Lower leg skin (tissue), 4 donors: Measurements from ENCODE around the gene LYPD3. TPM values are rescaled to one million over a fixed set of nuclear protein-coding genes. Genes with fewer than 3 reads are reported as not detected.
A peak's percentile ranks its signal among the peaks of the same experiment; 100 is the strongest.

Source experiments
- DNase-seq, 2 donors: peaks; one replicate each; pipeline ENCODE4 v3.0.0-alpha.2; 2019; ENCODE audit warnings: low spot score in 2 of 2
- H3K4me3 ChIP-seq: fragments of 200-600 bp; sonication (generic); 2 replicates; pipeline ENCODE4 v1.5.1; 2017; ENCODE audit warnings: mild to moderate bottlenecking, low read depth; ENCODE audit not compliant: poor library complexity, severe bottlenecking
- CTCF ChIP-seq, 3 donors: fragments of 450-650 bp; IDR thresholded peaks; one replicate each; pipeline ENCODE4 v1.5.1; 2016; ENCODE audit warnings: antibody characterized with exemption in 3 of 3, mild to moderate bottlenecking in 3 of 3, moderate library complexity in 2 of 3
- POLR2A ChIP-seq, 2 donors: fragments of 450-650 bp; IDR thresholded peaks; one replicate each; pipeline ENCODE4 v1.6.1; 2016 to 2017; ENCODE audit warnings: antibody characterized with exemption in 2 of 2, mild to moderate bottlenecking in 1 of 2, moderate library complexity in 1 of 2
- WGBS, 2 donors: methylation state at CpG; one replicate each; pipeline ENCODE4 v1.1.5; 2018; 5-methylcytosine and 5-hydroxymethylcytosine counted together
- intact Hi-C: fragments of 100-400 bp; cut with DNase I; formaldehyde crosslinking; loops from one replicate; pipeline ENCODE4 v1.15.0; 2023; ENCODE audit warnings: low total_unique reads
- total RNA-seq, 4 donors: library from RNA; depleted of rRNA; stranded (reverse); fragments of >200 nt; gene quantifications; one replicate each; pipeline ENCODE4 v1.1.0, GENCODE V29; 2016

LYPD3 gene
- total RNA-seq, 4 donors from 2014 or later: 344 to 549 (median 466) TPM

DNA sequence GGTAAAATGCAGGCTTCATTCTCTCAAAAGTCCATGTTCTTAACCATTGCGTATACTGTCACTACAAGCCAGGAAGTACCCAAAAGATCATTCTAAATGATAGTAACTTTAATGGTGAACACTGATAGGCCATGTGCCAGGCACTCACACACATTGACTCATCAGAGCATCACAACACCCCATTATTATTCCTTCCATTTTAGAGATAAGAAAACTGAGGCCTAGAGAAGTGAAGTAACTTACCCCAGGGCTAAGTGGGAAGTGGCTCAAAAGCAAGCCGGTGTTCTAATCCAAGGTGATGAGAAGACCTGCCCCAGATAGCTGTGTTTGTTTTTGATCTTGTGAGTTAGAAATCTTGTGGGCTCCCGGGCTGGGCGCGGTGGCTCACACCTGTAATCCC lies 40.5 kb upstream of the LYPD3 start:
- 93 to 96% methylated on average over 5 of the region's 5 CpGs for WGBS, 2 donors
- TF ChIP-seq POLR2A (IDR thresholded peaks at IDR 0.05) (no peak), CTCF (IDR thresholded peaks at IDR 0.05) (no peak)
- no peak for DNase-seq
- no peak overlapping the region for H3K4me3 ChIP-seq
- intact Hi-C loops: no loop called here

- TF ChIP-seq POLR2A (IDR thresholded peaks at IDR 0.05) (no peak), CTCF (IDR thresholded peaks at IDR 0.05) (no peak)
- intact Hi-C loops: no loop called here
- no peak overlapping the region for H3K4me3 ChIP-seq
- 91 to 93% methylated on average over 3 of the region's 3 CpGs for WGBS, 2 donors
- DNase-seq: no peak
Measured at GRCh38 chr19:43505186-43505456, 39.7 kb upstream of the LYPD3 start.

- H3K4me3 ChIP-seq: peak within 1 kb of the TSS; percentile 84
- intact Hi-C loops: no loop called here
- TF ChIP-seq CTCF (IDR thresholded peaks at IDR 0.05) (no peak), POLR2A (IDR thresholded peaks at IDR 0.05) (no peak)
- peak in 1 of 2 donors; percentile 92 for DNase-seq
- 3 to 8% methylated on average over 14 to 34 of the region's 42 CpGs for WGBS, 2 donors
Measured at GRCh38 chr19:43504426-43505185, 39.2 kb upstream of the LYPD3 start, which contains the start of gene PHLDB3. TSS of gene PHLDB3 (minus strand) at chr19:43504746. CDS start at chr19:43504118, 628 bp downstream.

- WGBS, 2 donors: 0 to 1% methylated on average over 58 to 64 of the region's 64 CpGs
- H3K4me3 ChIP-seq: peak overlapping the region; percentile 84
- TF ChIP-seq POLR2A (IDR thresholded peaks at IDR 0.05): no peak
- TF ChIP-seq CTCF (IDR thresholded peaks at IDR 0.05): no peak
- intact Hi-C loops: no loop called here
- DNase-seq: peak; percentile 97 to 99
Measured at GRCh38 chr19:43503501-43504425, 38.4 kb upstream of the LYPD3 start.

GRCh38 chr19:43502419-43502976 lies 37.1 kb upstream of the LYPD3 start:
- no peak overlapping the region for H3K4me3 ChIP-seq
- TF ChIP-seq CTCF (IDR thresholded peaks at IDR 0.05) (no peak), POLR2A (IDR thresholded peaks at IDR 0.05) (no peak)
- no peak for DNase-seq
- WGBS, 2 donors: 86 to 90% methylated on average over 23 of the region's 23 CpGs
- intact Hi-C loops: no loop called here
